Measurements from ENCODE around the gene PLEKHG2.

Gene PLEKHG2

GRCh38 chr19:39415111-39416046 lies 2.9 kb downstream of the PLEKHG2 start:
- DNase-seq (ENCODE audit: insufficient read length, low spot score), result no peak
- FAIRE-seq, result no peak

- FAIRE-seq (no peak), DNase-seq (ENCODE audit: insufficient read length, low spot score) (no peak)
Observed at GRCh38 chr19:39416152-39417120, 4.0 kb downstream of the PLEKHG2 start.

- DNase-seq (ENCODE audit: insufficient read length, low spot score) (no peak), FAIRE-seq (no peak)
Observed at GRCh38 chr19:39417463-39418181, 5.2 kb downstream of the PLEKHG2 start.

GRCh38 chr19:39419003-39419402 lies 6.5 kb downstream of the PLEKHG2 start:
- DNase-seq (ENCODE audit: insufficient read length, low spot score) (no peak), FAIRE-seq (no peak)

- no peak for FAIRE-seq
- no peak for DNase-seq (ENCODE audit: insufficient read length, low spot score)
Observed at GRCh38 chr19:39420769-39421168, 8.3 kb downstream of the PLEKHG2 start.

GRCh38 chr19:39422020-39422419 lies 9.6 kb downstream of the PLEKHG2 start:
- FAIRE-seq (no peak), DNase-seq (ENCODE audit: insufficient read length, low spot score) (no peak)

GRCh38 chr19:39423258-39424086 lies 11.0 kb downstream of the PLEKHG2 start:
- DNase-seq (ENCODE audit: insufficient read length, low spot score) (no peak), FAIRE-seq (no peak)

- FAIRE-seq (no peak), DNase-seq (ENCODE audit: insufficient read length, low spot score) (no peak)
Observed at GRCh38 chr19:39424934-39425333, 12.5 kb downstream of the PLEKHG2 start.

- FAIRE-seq, result no peak
- DNase-seq (ENCODE audit: insufficient read length, low spot score), result no peak
Observed at GRCh38 chr19:39425744-39426143, 13.3 kb downstream of the PLEKHG2 start.

- FAIRE-seq, result no peak
- DNase-seq (ENCODE audit: insufficient read length, low spot score), result no peak
Observed at GRCh38 chr19:39426170-39426569, 13.7 kb downstream of the PLEKHG2 start.

GRCh38 chr19:39427707-39428106 lies 15.2 kb downstream of the PLEKHG2 start:
- no peak for FAIRE-seq
- no peak for DNase-seq (ENCODE audit: insufficient read length, low spot score)

- DNase-seq (ENCODE audit: insufficient read length, low spot score), result peak; percentile 67
Observed at GRCh38 chr19:39428283-39429112, 16.0 kb downstream of the PLEKHG2 start.

GRCh38 chr19:39430675-39431593 lies 18.5 kb downstream of the PLEKHG2 start:
- DNase-seq (ENCODE audit: insufficient read length, low spot score) (peak; percentile 78), FAIRE-seq (no peak)

More at GRCh38 chr19:39428283-39429112, 16.0 kb downstream of the PLEKHG2 start:
- FAIRE-seq, result peak; percentile 72

GRCh38 chr19:39432677-39433025 lies 20.2 kb downstream of the PLEKHG2 start:
- DNase-seq (ENCODE audit: insufficient read length, low spot score), result no peak

GRCh38 chr19:39433480-39434079 lies 21.1 kb downstream of the PLEKHG2 start:
- DNase-seq (ENCODE audit: insufficient read length, low spot score) (no peak), FAIRE-seq (no peak)

More at GRCh38 chr19:39432677-39433025, 20.2 kb downstream of the PLEKHG2 start:
- no peak for FAIRE-seq

GRCh38 chr19:39434123-39435076 lies 21.9 kb downstream of the PLEKHG2 start:
- FAIRE-seq (no peak), DNase-seq (ENCODE audit: insufficient read length, low spot score) (no peak)

Measured in HTR-8/SVneo (cell line).